Coronary artery (tissue), 2 donors: ENCODE measurements around the gene WDR35.

Source experiments
- DNase-seq: peaks from one replicate; pipeline ENCODE4 v3.0.0-alpha.2; 2017; ENCODE audit warnings: low spot score
- H3K27ac ChIP-seq, 2 donors: fragments of 200-600 bp; sonication (generic); one replicate each; pipeline ENCODE4 v1.5.1; 2016 to 2019
- H3K4me3 ChIP-seq: fragments of 200-600 bp; sonication (generic); 2 replicates; pipeline ENCODE4 v1.5.1; 2016; ENCODE audit warnings: mild to moderate bottlenecking, moderate library complexity
- TF ChIP-seq, protein P1 (sequence below): fragments of 200-600 bp; sonication (generic); IDR thresholded peaks from one replicate; pipeline ENCODE4 v1.5.1; 2019; ENCODE audit warnings: antibody characterized with exemption

The WDR35 gene

GRCh38 chr2:20027705-20028434 lies 38.0 kb upstream of the WDR35 start:
- no peak overlapping the region for H3K27ac ChIP-seq
- no peak for DNase-seq
- TF ChIP-seq, protein P1, sequence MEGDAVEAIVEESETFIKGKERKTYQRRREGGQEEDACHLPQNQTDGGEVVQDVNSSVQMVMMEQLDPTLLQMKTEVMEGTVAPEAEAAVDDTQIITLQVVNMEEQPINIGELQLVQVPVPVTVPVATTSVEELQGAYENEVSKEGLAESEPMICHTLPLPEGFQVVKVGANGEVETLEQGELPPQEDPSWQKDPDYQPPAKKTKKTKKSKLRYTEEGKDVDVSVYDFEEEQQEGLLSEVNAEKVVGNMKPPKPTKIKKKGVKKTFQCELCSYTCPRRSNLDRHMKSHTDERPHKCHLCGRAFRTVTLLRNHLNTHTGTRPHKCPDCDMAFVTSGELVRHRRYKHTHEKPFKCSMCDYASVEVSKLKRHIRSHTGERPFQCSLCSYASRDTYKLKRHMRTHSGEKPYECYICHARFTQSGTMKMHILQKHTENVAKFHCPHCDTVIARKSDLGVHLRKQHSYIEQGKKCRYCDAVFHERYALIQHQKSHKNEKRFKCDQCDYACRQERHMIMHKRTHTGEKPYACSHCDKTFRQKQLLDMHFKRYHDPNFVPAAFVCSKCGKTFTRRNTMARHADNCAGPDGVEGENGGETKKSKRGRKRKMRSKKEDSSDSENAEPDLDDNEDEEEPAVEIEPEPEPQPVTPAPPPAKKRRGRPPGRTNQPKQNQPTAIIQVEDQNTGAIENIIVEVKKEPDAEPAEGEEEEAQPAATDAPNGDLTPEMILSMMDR: no peak
- no peak overlapping the region for H3K4me3 ChIP-seq

DNA sequence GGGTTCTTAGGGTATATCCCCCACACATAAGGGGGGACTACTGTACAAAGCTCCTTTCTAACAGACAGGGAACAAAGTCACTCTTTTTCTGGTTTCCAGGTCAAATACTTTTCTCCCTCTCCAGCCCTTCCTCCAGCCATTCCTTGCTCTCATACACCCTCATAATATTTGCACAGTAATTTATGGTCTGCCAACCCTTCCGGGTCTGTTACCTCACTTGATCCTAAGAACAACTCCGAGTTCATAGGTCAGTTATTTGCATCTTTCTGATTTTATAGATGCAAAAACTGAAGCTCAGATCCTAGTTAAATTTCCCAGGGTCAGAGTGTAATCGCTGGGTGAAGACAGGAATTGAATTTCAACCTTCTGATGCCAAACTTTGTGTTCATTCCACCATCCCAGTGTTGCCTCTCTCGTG lies 37.4 kb upstream of the WDR35 start:
- no peak overlapping the region for H3K4me3 ChIP-seq
- H3K27ac ChIP-seq: no peak overlapping the region
- no peak for DNase-seq
- TF ChIP-seq, protein P1: no peak

- H3K4me3 ChIP-seq: no peak overlapping the region
- TF ChIP-seq, protein P1: no peak
- no peak for DNase-seq
- H3K27ac ChIP-seq: no peak overlapping the region
Observed at GRCh38 chr2:20025065-20025786, 35.3 kb upstream of the WDR35 start.

DNA sequence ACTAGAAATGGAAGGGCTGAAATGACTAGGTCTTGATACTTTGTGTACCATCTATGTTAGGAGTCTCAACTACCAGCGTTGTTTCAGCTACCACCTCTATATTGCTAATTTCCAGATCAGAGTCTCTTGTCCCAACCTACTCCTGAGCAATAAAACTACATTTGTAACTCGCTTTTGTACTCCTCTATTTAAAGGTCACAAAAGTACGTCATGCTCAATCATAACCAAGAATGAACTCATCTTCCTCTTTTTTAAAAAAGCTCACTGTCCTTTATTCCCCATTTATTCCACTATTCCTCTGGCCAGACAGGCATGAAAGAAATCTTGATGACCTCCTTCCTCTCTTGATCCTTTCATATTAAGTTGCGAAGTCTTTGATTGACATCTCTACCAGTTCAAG lies 33.8 kb upstream of the WDR35 start:
- TF ChIP-seq, protein P1: no peak
- no peak overlapping the region for H3K27ac ChIP-seq
- DNase-seq: no peak
- no peak overlapping the region for H3K4me3 ChIP-seq

DNA sequence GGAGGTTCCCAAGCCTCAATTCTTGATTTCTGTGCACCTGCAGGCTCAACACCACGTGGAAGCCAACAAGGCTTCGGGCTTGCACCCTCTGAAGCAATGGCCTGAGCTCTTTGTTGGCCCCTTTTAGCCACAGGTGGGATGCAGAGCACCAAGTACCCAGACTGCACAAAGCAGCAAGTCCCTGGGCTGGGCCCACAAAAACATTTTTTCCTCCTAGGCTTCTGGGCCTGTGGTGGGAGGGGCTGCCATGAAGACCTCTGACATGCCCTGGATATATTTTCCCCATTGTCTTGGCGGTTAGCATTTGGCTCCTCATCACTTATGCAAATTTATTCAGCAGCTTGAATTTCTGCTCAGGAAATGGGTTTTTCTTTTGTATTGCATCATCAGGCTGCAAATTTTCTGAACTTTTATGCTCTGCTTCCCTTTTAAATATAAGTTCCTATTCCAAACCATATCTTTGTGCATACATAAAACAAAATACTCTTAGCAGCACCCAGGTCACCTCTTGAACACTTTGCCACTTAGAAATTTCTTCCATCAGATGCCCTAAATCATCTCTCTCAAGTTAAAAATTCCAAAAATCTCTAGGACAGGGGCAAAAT lies 31.6 kb upstream of the WDR35 start:
- Histone ChIP-seq H3K4me3 (no peak overlapping the region), H3K27ac (no peak overlapping the region)
- TF ChIP-seq, protein P1: no peak
- no peak for DNase-seq

- Histone ChIP-seq H3K27ac (no peak overlapping the region), H3K4me3 (no peak overlapping the region)
- TF ChIP-seq, protein P1: no peak
- no peak for DNase-seq
Observed at GRCh38 chr2:20019747-20020146, 29.8 kb upstream of the WDR35 start.
